DND-41 (cell line): ENCODE data around the gene AKAP17A.
A peak's percentile ranks its signal among the peaks of the same experiment; 100 is the strongest.
"Not testable (repeated sequence)": the region's sequence is repeated elsewhere in the genome, so short reads cannot be mapped to it uniquely, and the experiment has no call there.

Experiments
- ATAC-seq: fragments of 200-7000 bp; cut with Tn5 transposase; 3 replicates; pipeline ENCODE4 v1.9.1; 2021; ENCODE audit warnings: low read depth; ENCODE audit not compliant: insufficient read depth
- DNase-seq: peaks from one replicate; pipeline ENCODE4 v3.0.0-alpha.2; 2020
- H2AFZ ChIP-seq: 2 replicates; pipeline ENCODE4 v1.6.0; 2012; ENCODE audit warnings: low read depth, low read length
- H3K27ac ChIP-seq: 2 replicates; pipeline ENCODE4 v1.5.1; 2012; ENCODE audit warnings: low read length, inconsistent platforms
- H3K27me3 ChIP-seq: fragments of 200-600 bp; sonication (generic); 2 replicates; pipeline ENCODE4 v1.6.0; 2012; ENCODE audit warnings: low read length, mild to moderate bottlenecking, inconsistent platforms; ENCODE audit not compliant: insufficient read depth, poor library complexity
- H3K36me3 ChIP-seq: 2 replicates; pipeline ENCODE4 v1.5.1; 2012; ENCODE audit warnings: low read length, inconsistent platforms; ENCODE audit not compliant: insufficient read depth
- H3K4me1 ChIP-seq: 2 replicates; pipeline ENCODE4 v1.5.1; 2012; ENCODE audit warnings: mild to moderate bottlenecking, low read length; ENCODE audit not compliant: insufficient read depth
- H3K4me2 ChIP-seq: 2 replicates; pipeline ENCODE4 v1.6.0; 2012; ENCODE audit warnings: mild to moderate bottlenecking, moderate library complexity, low read length, inconsistent platforms; ENCODE audit not compliant: insufficient read depth
- H3K4me3 ChIP-seq, 2 experiments: fragments of 200-600 bp in 1 of 2; shearing (Covaris generic) in 1 of 2; 2 replicates each; pipeline ENCODE4 v1.5.1; 2012 to 2016; ENCODE audit warnings: inconsistent platforms in 2 of 2, low read length in 2 of 2, mild to moderate bottlenecking in 2 of 2, low read depth in 1 of 2, moderate library complexity in 1 of 2
- H3K79me2 ChIP-seq: 2 replicates; pipeline ENCODE4 v1.6.0; 2012; ENCODE audit warnings: low read length, inconsistent platforms; ENCODE audit not compliant: insufficient read depth
- H3K9ac ChIP-seq: 2 replicates; pipeline ENCODE4 v1.6.0; 2012; ENCODE audit warnings: low read depth, mild to moderate bottlenecking, inconsistent platforms, low read length, moderate library complexity
- H3K9me3 ChIP-seq: 2 replicates; pipeline ENCODE4 v1.5.1; 2012; ENCODE audit warnings: low read length, moderate library complexity, mild to moderate bottlenecking, inconsistent platforms; ENCODE audit not compliant: insufficient read depth, severe bottlenecking
- H4K20me1 ChIP-seq: 2 replicates; pipeline ENCODE4 v1.6.0; 2012; ENCODE audit warnings: low read length; ENCODE audit not compliant: insufficient read depth
- CTCF ChIP-seq: IDR thresholded peaks from 2 replicates; pipeline ENCODE4 v1.5.1; 2012; ENCODE audit warnings: borderline replicate concordance, low read length, moderate library complexity, mild to moderate bottlenecking; ENCODE audit not compliant: poor library complexity, severe bottlenecking; ENCODE audit errors: extremely low read depth
- EZH2 ChIP-seq: IDR thresholded peaks from 3 replicates; pipeline ENCODE4 v1.6.1; 2012; ENCODE audit warnings: borderline replicate concordance, low read depth, mild to moderate bottlenecking, moderate library complexity, low read length, inconsistent platforms; ENCODE audit not compliant: severe bottlenecking

The AKAP17A gene

GRCh38 chrX:1555370-1555769 is 36.0 kb upstream of the AKAP17A start:
- ATAC-seq (no peak), DNase-seq (no peak)
- H3K9me3 ChIP-seq, result no peaks in the 10 kb centered on the region
- no peak for TF ChIP-seq EZH2
- TF ChIP-seq CTCF, result no peak
- H2AFZ ChIP-seq, result no peak overlapping the region
- no peak overlapping the region for H3K4me3 ChIP-seq
- no peaks in the 10 kb centered on the region for H3K36me3 ChIP-seq
- no peak overlapping the region for H3K4me2 ChIP-seq
- no peaks in the 10 kb centered on the region for H4K20me1 ChIP-seq
- no peaks in the 10 kb centered on the region for H3K79me2 ChIP-seq
- H3K27ac ChIP-seq, result no peak overlapping the region
- no peaks in the 10 kb centered on the region for H3K4me1 ChIP-seq
- no peak overlapping the region for H3K9ac ChIP-seq
- H3K27me3 ChIP-seq, result no peaks in the 10 kb centered on the region

GRCh38 chrX:1557442-1557841 is 34.0 kb upstream of the AKAP17A start:
- H2AFZ ChIP-seq, H3K9ac ChIP-seq, H3K4me1 ChIP-seq, H3K4me2 ChIP-seq, H3K4me3 ChIP-seq, H3K79me2 ChIP-seq, ATAC-seq, H3K27ac ChIP-seq, H4K20me1 ChIP-seq, H3K9me3 ChIP-seq, H3K27me3 ChIP-seq, H3K36me3 ChIP-seq: not testable (repeated sequence)
- peak; percentile 2 for DNase-seq

GRCh38 chrX:1558761-1559468 is 32.5 kb upstream of the AKAP17A start:
- Histone ChIP-seq H3K79me2 (no peaks in the 10 kb centered on the region), H2AFZ (no peak overlapping the region), H3K4me3 (no peak overlapping the region), H3K27ac (no peak overlapping the region), H3K4me2 (no peak overlapping the region), H3K9me3 (no peaks in the 10 kb centered on the region), H4K20me1 (no peaks in the 10 kb centered on the region), H3K27me3 (no peaks in the 10 kb centered on the region), H3K4me1 (peaks cover 5% of the 10 kb centered on the region; the same call in 1 of the 2 replicates), H3K9ac (no peak overlapping the region), H3K36me3 (no peaks in the 10 kb centered on the region)
- ATAC-seq, result no peak
- TF ChIP-seq EZH2, result no peak
- TF ChIP-seq CTCF, result no peak
- peak; percentile 1 for DNase-seq

- H3K4me2 ChIP-seq, result no peak overlapping the region
- no peaks in the 10 kb centered on the region for H3K79me2 ChIP-seq
- no peaks in the 10 kb centered on the region for H3K27me3 ChIP-seq
- no peaks in the 10 kb centered on the region for H3K36me3 ChIP-seq
- no peak overlapping the region; the same call in 1 of the 2 replicates for H2AFZ ChIP-seq
- peaks cover 8% of the 10 kb centered on the region; the same call in 1 of the 2 replicates for H3K4me1 ChIP-seq
- H3K27ac ChIP-seq, result no peak overlapping the region
- TF ChIP-seq EZH2, result no peak
- DNase-seq (no peak), ATAC-seq (no peak)
- H4K20me1 ChIP-seq, result no peaks in the 10 kb centered on the region
- H3K4me3 ChIP-seq, result no peak overlapping the region
- H3K9me3 ChIP-seq, result no peaks in the 10 kb centered on the region
- H3K9ac ChIP-seq, result no peak overlapping the region
Measured at GRCh38 chrX:1561164-1561563, 30.2 kb upstream of the AKAP17A start.

GRCh38 chrX:1564077-1564476 is 27.3 kb upstream of the AKAP17A start:
- H2AFZ ChIP-seq, H3K79me2 ChIP-seq, H3K4me2 ChIP-seq, H4K20me1 ChIP-seq, H3K9me3 ChIP-seq, H3K4me3 ChIP-seq, DNase-seq, H3K36me3 ChIP-seq, H3K27me3 ChIP-seq, ATAC-seq, H3K9ac ChIP-seq, H3K27ac ChIP-seq, H3K4me1 ChIP-seq: not testable (repeated sequence)
